Measurements from ENCODE around the gene GNAT2. TPM values are rescaled to one million over a fixed set of nuclear protein-coding genes. Genes with fewer than 3 reads are reported as not detected.

Gene GNAT2
- total RNA-seq, 1 experiment from 2014 or later, result not detected

- Mint-ChIP-seq H3K27me3 (ENCODE audit: low read depth) (no peaks in the 10 kb centered on the region), H3K4me1 (peaks cover 12% of the 10 kb centered on the region), H3K36me3 (peaks cover 4% of the 10 kb centered on the region; the same call in 1 of the 2 replicates), H3K4me3 (no peak overlapping the region), H3K9me3 (peaks cover 4% of the 10 kb centered on the region), H3K27ac (no peak overlapping the region)
- ATAC-seq (no peak), DNase-seq (ENCODE audit: low spot score) (no peak)
- CTCF ChIA-PET, result no interaction called here
- no peak for TF ChIP-seq SMAD4 (CRISPR knock-in tag; IDR thresholded peaks at IDR 0.05)
- TF ChIP-seq SP1 (CRISPR knock-in tag; conservative IDR thresholded peaks at IDR 0.05), result no peak
- no peak for TF ChIP-seq TEAD4 (CRISPR knock-in tag; IDR thresholded peaks at IDR 0.05)
- TF ChIP-seq AFF4 (CRISPR knock-in tag; IDR thresholded peaks at IDR 0.05; ENCODE audit: borderline replicate concordance), result no peak
- TF ChIP-seq ESRRA (CRISPR knock-in tag; IDR thresholded peaks at IDR 0.05; ENCODE audit: borderline replicate concordance), result no peak
- TF ChIP-seq NR1H2 (CRISPR knock-in tag; IDR thresholded peaks at IDR 0.05), result no peak
- no peak for TF ChIP-seq ELF4 (CRISPR knock-in tag; IDR thresholded peaks at IDR 0.05; ENCODE audit: low read depth)
- no peak for TF ChIP-seq MYBL2 (CRISPR knock-in tag; IDR thresholded peaks at IDR 0.05)
- TF ChIP-seq JAZF1 (CRISPR knock-in tag; IDR thresholded peaks at IDR 0.05), result no peak
- POLR2A ChIA-PET, result no interaction called here
Measured at GRCh38 chr1:109556563-109556962, 62.9 kb downstream of the GNAT2 start.

Other genes starting within 250 kb of the GNAT2 start
- 50.2 to 60.8 TPM (median 55.9 TPM) in 3 replicates for gene SORT1, start 221.7 kb downstream of the GNAT2 start, total RNA-seq (2021)
- gene PSMA5, start 193.2 kb downstream of the GNAT2 start, total RNA-seq (2021), result 115 to 150 TPM (median 119 TPM) in 3 replicates
- 3.0 to 3.7 TPM (median 3.5 TPM) in 3 replicates for gene SYPL2, start 153.1 kb downstream of the GNAT2 start, total RNA-seq (2021)
- 8.9 to 11.1 TPM (median 10.9 TPM) in 3 replicates for gene ATXN7L2, start 135.7 kb downstream of the GNAT2 start, total RNA-seq (2021)
- gene CYB561D1, start 125.5 kb downstream of the GNAT2 start, total RNA-seq (2021), result 5.1 to 6.7 TPM (median 6.5 TPM) in 3 replicates
- 2.4 to 3.0 TPM (median 3.0 TPM) in 3 replicates for gene AMIGO1, start 109.9 kb downstream of the GNAT2 start, total RNA-seq (2021)
- gene GPR61, start 79.7 kb downstream of the GNAT2 start, total RNA-seq (2021), result 0.42 to 0.73 TPM (median 0.44 TPM) in 3 replicates
- gene GNAI3, start 71.0 kb downstream of the GNAT2 start, total RNA-seq (2021), result 7.1 to 7.2 TPM (median 7.1 TPM) in 3 replicates
- 51.8 to 79.8 TPM (median 60.0 TPM) in 3 replicates for gene AMPD2, start 221 bp upstream of the GNAT2 start, total RNA-seq (2021)
- 16.4 to 18.1 TPM (median 16.7 TPM) in 3 replicates for gene GSTM4, start 36.5 kb upstream of the GNAT2 start, total RNA-seq (2021)
- gene GSTM2, start 48.4 kb upstream of the GNAT2 start, total RNA-seq (2021), result 12.9 to 15.4 TPM (median 15.3 TPM) in 3 replicates
- not detected in 3 replicates for gene GSTM1, start 68.2 kb upstream of the GNAT2 start, total RNA-seq (2021)
- 0.09 to 0.16 TPM (median 0.11 TPM) in 3 replicates for gene GSTM5, start 92.6 kb upstream of the GNAT2 start, total RNA-seq (2021)
- 2.2 to 3.5 TPM (median 3.3 TPM) in 3 replicates for gene GSTM3, start 121.4 kb upstream of the GNAT2 start, total RNA-seq (2021)
- gene EPS8L3, start 144.3 kb upstream of the GNAT2 start, total RNA-seq (2021), result 0.17 to 0.41 TPM in 2 of 3 replicates, not detected in the other

Data from WTC11 (cell line).